Right cardiac atrium (tissue), 5 donors: ENCODE measurements around the gene PMEPA1. TPM values are rescaled to one million over a fixed set of nuclear protein-coding genes. Genes with fewer than 3 reads are reported as not detected.

ENCODE experiments used
- ATAC-seq, 2 donors: fragments of 200-7000 bp; cut with Tn5 transposase; one replicate each; pipeline versions ENCODE4 v1.8.0 to v1.9.1; 2020; ENCODE audit warnings: moderate library complexity in 2 of 2, mild to moderate bottlenecking in 1 of 2
- DNase-seq, 3 donors: peaks; one replicate each; pipeline ENCODE4 v3.0.0-alpha.2; 2020
- H3K27ac ChIP-seq: one replicate; pipeline ENCODE4 v1.5.1; 2013; ENCODE audit warnings: mild to moderate bottlenecking, low read length, control low read depth, moderate library complexity
- H3K27me3 ChIP-seq: one replicate; pipeline ENCODE4 v1.6.1; 2013; ENCODE audit not compliant: control insufficient read depth, insufficient read depth
- H3K4me1 ChIP-seq: one replicate; pipeline ENCODE4 v1.6.1; 2013; ENCODE audit warnings: low read length; ENCODE audit not compliant: control insufficient read depth, insufficient read depth
- H3K4me3 ChIP-seq: one replicate; pipeline ENCODE4 v1.5.1; 2013; ENCODE audit warnings: low read length, control low read depth
- H3K9me3 ChIP-seq: one replicate; pipeline ENCODE4 v1.6.1; 2013; ENCODE audit warnings: low read length; ENCODE audit not compliant: control insufficient read depth
- WGBS: extraction: QIAGEN DNeasy Blood & Tissue Kit; methylation state at CpG from one replicate; pipeline ENCODE4 v1.1.7; 2013; 5-methylcytosine and 5-hydroxymethylcytosine counted together
- intact Hi-C, 4 donors: fragments of 100-400 bp; cut with DNase I; formaldehyde crosslinking; loops; one replicate each; pipeline versions ENCODE4 v1.11.0 to v1.14.0; 2022 to 2023
- polyA plus RNA-seq: library from polyadenylated mRNA; stranded (reverse); fragments of 200-250 nt; gene quantifications from one replicate; pipeline ENCODE4 v1.2.3, GENCODE V29; 2013
- total RNA-seq, 4 donors: library from RNA; stranded (reverse); fragmentation: NEBNext Ultra II Directional; extraction: Animal tissue kit (Norgen Biotek cat#: 25700); gene quantifications; one replicate each; pipeline ENCODE4 v1.2.1, GENCODE V29; 2021
- donor health status: healthy with polysubstance abuse.
- donor health status: DM: no; HTN: yes; CAD: no.
- donor health status: DM: no; HTN: no; CAD: no.
- donor health status: DM: no; HTN: yes; CAD: no; lungs with severe emphysema.
- donor health status: DM: yes; HTN: yes; CAD: no.

PMEPA1 gene
- total and polyA plus RNA-seq, 5 donors = 17.3 to 82.0 (median 37.5) TPM

- Histone ChIP-seq H3K9me3 (no peaks in the 10 kb centered on the region), H3K4me1 (no peaks in the 10 kb centered on the region), H3K27me3 (no peaks in the 10 kb centered on the region), H3K4me3 (no peak overlapping the region), H3K27ac (no peak overlapping the region)
- intact Hi-C loops = no loop called here
- DNase-seq (peak; percentile 4 to 28 (median 26)), ATAC-seq (no peak)
- WGBS = 86% methylated on average over 21 of the region's 21 CpGs
Observed at GRCh38 chr20:57666106-57666833, 43.5 kb downstream of the PMEPA1 start.

GRCh38 chr20:57665589-57665971 is 44.2 kb downstream of the PMEPA1 start:
- DNase-seq = peak in 2 of 3 donors; percentile 1 to 15
- Histone ChIP-seq H3K27ac (no peak overlapping the region), H3K4me1 (no peaks in the 10 kb centered on the region), H3K9me3 (no peaks in the 10 kb centered on the region), H3K27me3 (no peaks in the 10 kb centered on the region), H3K4me3 (no peak overlapping the region)
- 88% methylated on average over 8 of the region's 8 CpGs for whole genome bisulfite sequencing
- ATAC-seq = no peak
- intact Hi-C loops = no loop called here

GRCh38 chr20:57664924-57665588 is 44.8 kb downstream of the PMEPA1 start:
- peak in 2 of 3 donors; percentile 6 to 45 for DNase-seq
- intact Hi-C loops = no loop called here
- Histone ChIP-seq H3K27ac (no peak overlapping the region), H3K27me3 (no peaks in the 10 kb centered on the region), H3K9me3 (no peaks in the 10 kb centered on the region), H3K4me3 (no peak overlapping the region), H3K4me1 (no peaks in the 10 kb centered on the region)
- ATAC-seq = no peak
- WGBS = 90% methylated on average over 14 of the region's 14 CpGs

- no peak for ATAC-seq
- Histone ChIP-seq H3K4me3 (no peak overlapping the region), H3K27me3 (no peaks in the 10 kb centered on the region), H3K4me1 (no peaks in the 10 kb centered on the region), H3K27ac (no peak overlapping the region), H3K9me3 (no peaks in the 10 kb centered on the region)
- DNase-seq = peak in 2 of 3 donors; percentile 9 to 21
- intact Hi-C loops = no loop called here
- 85% methylated on average over 20 of the region's 20 CpGs for WGBS
Observed at GRCh38 chr20:57664476-57664875, 45.3 kb downstream of the PMEPA1 start.

GRCh38 chr20:57663681-57664451 is 45.9 kb downstream of the PMEPA1 start:
- Histone ChIP-seq H3K9me3 (no peaks in the 10 kb centered on the region), H3K27me3 (no peaks in the 10 kb centered on the region), H3K4me1 (no peaks in the 10 kb centered on the region), H3K4me3 (no peak overlapping the region), H3K27ac (no peak overlapping the region)
- DNase-seq (peak in 2 of 3 donors; percentile 13 to 50), ATAC-seq (peak in 1 of 2 donors; percentile 4)
- intact Hi-C loops = no loop called here
- 94% methylated on average over 27 of the region's 27 CpGs for WGBS

- Histone ChIP-seq H3K4me3 (no peak overlapping the region), H3K4me1 (no peaks in the 10 kb centered on the region), H3K9me3 (no peaks in the 10 kb centered on the region), H3K27me3 (no peaks in the 10 kb centered on the region), H3K27ac (no peak overlapping the region)
- ATAC-seq (no peak), DNase-seq (peak in 2 of 3 donors; percentile 6 to 14)
- intact Hi-C loops = no loop called here
- WGBS = 92% methylated on average over 9 of the region's 9 CpGs
Observed at GRCh38 chr20:57663241-57663640, 46.6 kb downstream of the PMEPA1 start.

GRCh38 chr20:57662456-57663240 is 47.2 kb downstream of the PMEPA1 start:
- DNase-seq = peak; percentile 8 to 48 (median 31)
- Histone ChIP-seq H3K4me1 (no peaks in the 10 kb centered on the region), H3K9me3 (no peaks in the 10 kb centered on the region), H3K27me3 (no peaks in the 10 kb centered on the region), H3K4me3 (no peak overlapping the region), H3K27ac (no peak overlapping the region)
- ATAC-seq = no peak
- 79% methylated on average over 21 of the region's 21 CpGs for WGBS
- intact Hi-C loops = no loop called here

- H3K4me3 ChIP-seq = no peak overlapping the region
- no peak overlapping the region for H3K27ac ChIP-seq
- no peaks in the 10 kb centered on the region for H3K9me3 ChIP-seq
- no peaks in the 10 kb centered on the region for H3K4me1 ChIP-seq
- WGBS = 90% methylated on average over 26 of the region's 26 CpGs
- no peak for ATAC-seq
- DNase-seq = peak in 1 of 3 donors; percentile 23
- H3K27me3 ChIP-seq = no peaks in the 10 kb centered on the region
- intact Hi-C loops = no loop called here
Observed at GRCh38 chr20:57661746-57662455, 47.9 kb downstream of the PMEPA1 start.

GRCh38 chr20:57660922-57661745 is 48.7 kb downstream of the PMEPA1 start:
- intact Hi-C loops = no loop called here
- Histone ChIP-seq H3K9me3 (no peaks in the 10 kb centered on the region), H3K27me3 (no peaks in the 10 kb centered on the region), H3K27ac (no peak overlapping the region), H3K4me3 (no peak overlapping the region), H3K4me1 (no peaks in the 10 kb centered on the region)
- DNase-seq = peak; percentile 18 to 64 (median 47)
- WGBS = 79% methylated on average over 31 of the region's 31 CpGs
- no peak for ATAC-seq
